ENCODE measurements around the gene PNPT1. TPM values are rescaled to one million over a fixed set of nuclear protein-coding genes. Genes with fewer than 3 reads are reported as not detected.

The PNPT1 gene
- total and polyA plus RNA-seq, 2 of the 8 experiments (the other 6 are each of a cell fraction or from before 2014, with no cell fraction given), result 8.3 to 40.2 TPM

- no peaks in the 10 kb centered on the region for H3K23me2 ChIP-seq (ENCODE audit: low read depth, low read length)
- H3K27ac ChIP-seq (ENCODE audit: low read depth, low read length), result no peak overlapping the region
- H3K36me3 ChIP-seq (ENCODE audit: control insufficient read depth in 2 of 4, insufficient read depth in 4 of 4, low read length in 3 of 4), result peaks cover 0 to 12% (median 5%) of the 10 kb centered on the region in 4 experiments; a peak in 2 of 8 replicates
- H3K79me2 ChIP-seq (ENCODE audit: control insufficient read depth in 1 of 2, insufficient read depth in 2 of 2, low read length in 2 of 2), result peaks cover 0 to 40% of the 10 kb centered on the region in 2 experiments; a peak in 2 of 4 replicates
- CTCF ChIA-PET (ENCODE audit: partially characterized antibody), result no interaction called here
- FAIRE-seq (no peak), DNase-seq (ENCODE audit: low read depth in 1 of 2, low spot score in 2 of 2) (no peak)
- H4K8ac ChIP-seq (ENCODE audit: extremely low read depth, insufficient read depth, low read length), result no peak overlapping the region
- H3K27me3 ChIP-seq (replicated peaks in 1 of 4; ENCODE audit: control insufficient read depth in 3 of 4, extremely low read depth in 1 of 4, insufficient read depth in 3 of 4, low read length in 3 of 4), result no peaks in the 10 kb centered on the region
- no peak overlapping the region for H2BK12ac ChIP-seq (ENCODE audit: low read depth, low read length)
- H3K9me3 ChIP-seq (ENCODE audit: insufficient read depth in 2 of 2, low read depth in 1 of 2, low read length in 1 of 2), result no peaks in the 10 kb centered on the region
- no peak overlapping the region for H4K91ac ChIP-seq (replicated peaks; ENCODE audit: insufficient read length, low read length)
- no peak overlapping the region for H3K4me2 ChIP-seq (ENCODE audit: insufficient read depth in 1 of 2, low read depth in 2 of 2, low read length in 2 of 2)
- no peak overlapping the region for H3K56ac ChIP-seq (replicated peaks; ENCODE audit: insufficient read length, low read depth, low read length)
- H3K4me3 ChIP-seq (ENCODE audit: extremely low read depth in 1 of 4, insufficient read depth in 2 of 4, low read depth in 3 of 4, low read length in 4 of 4), result no peak overlapping the region
- no peak overlapping the region for H3K9ac ChIP-seq (replicated peaks in 1 of 4; ENCODE audit: extremely low read depth in 1 of 4, low read depth in 3 of 4, low read length in 3 of 4)
- H3K4me1 ChIP-seq (replicated peaks in 1 of 4; ENCODE audit: control insufficient read depth in 3 of 4, insufficient read depth in 4 of 4, low read length in 3 of 4), result no peaks in the 10 kb centered on the region
- H3K18ac ChIP-seq (ENCODE audit: extremely low read depth, low read length), result no peak overlapping the region
- H2AFZ ChIP-seq (ENCODE audit: low read length), result no peak overlapping the region
- H3K79me1 ChIP-seq (ENCODE audit: low read depth, low read length), result no peaks in the 10 kb centered on the region; the same call in 1 of the 2 replicates
- H2BK15ac ChIP-seq (ENCODE audit: low read length), result no peak overlapping the region
- H4K20me1 ChIP-seq (replicated peaks in 1 of 2; ENCODE audit: control insufficient read depth in 1 of 2, insufficient read depth in 2 of 2, low read length in 2 of 2), result no peaks in the 10 kb centered on the region
- no peak overlapping the region for H2BK120ac ChIP-seq (replicated peaks; ENCODE audit: low read depth, low read length)
- H2AK5ac ChIP-seq (ENCODE audit: low read depth, low read length), result no peak overlapping the region
- no peak overlapping the region for H2BK20ac ChIP-seq (ENCODE audit: low read length)
- no peak overlapping the region for H3K14ac ChIP-seq (ENCODE audit: insufficient read length)
- WGBS, 2 experiments (ENCODE audit: extremely low coverage in 1 of 2, insufficient coverage in 1 of 2, insufficient read length in 1 of 2, insufficient replicate concordance in 2 of 2, low coverage in 1 of 2, low lambda C conversion rate in 2 of 2, missing lambda C conversion rate in 1 of 2), result 91% methylated on average over 3 of the region's 3 CpGs; no CpG with 5 or more reads in 1 of the 2 experiments
- no peak overlapping the region for H3K4ac ChIP-seq (replicated peaks; ENCODE audit: insufficient read length, low read depth, low read length)
- POLR2A ChIA-PET (ENCODE audit: partially characterized antibody), result no interaction called here
- no peak overlapping the region for H2BK5ac ChIP-seq (ENCODE audit: low read depth, low read length)
- H3K23ac ChIP-seq (ENCODE audit: insufficient read length), result no peak overlapping the region
- no peak overlapping the region for H4K5ac ChIP-seq (ENCODE audit: insufficient read length, low read depth, low read length)
- no peak for TF ChIP-seq SAP30 (IDR thresholded peaks at IDR 0.05; ENCODE audit: insufficient read depth, insufficient replicate concordance, low read length)
- no peak for TF ChIP-seq SUZ12 (IDR thresholded peaks at IDR 0.05; ENCODE audit: low read length)
- no peak for TF ChIP-seq MAFK (IDR thresholded peaks at IDR 0.05; ENCODE audit: low read depth, low read length)
- no peak for TF ChIP-seq CTCF (IDR thresholded peaks at IDR 0.05; ENCODE audit: control extremely low read depth in 1 of 3, insufficient read depth in 1 of 3, low read depth in 1 of 3, low read length in 3 of 3)
- TF ChIP-seq KDM1A (IDR thresholded peaks at IDR 0.05; ENCODE audit: borderline replicate concordance, low read length), result no peak
- TF ChIP-seq SIRT6 (IDR thresholded peaks at IDR 0.05; ENCODE audit: low read length), result no peak
- TF ChIP-seq E2F6 (IDR thresholded peaks at IDR 0.05), result no peak
- TF ChIP-seq ZNF274 (IDR thresholded peaks at IDR 0.05; ENCODE audit: borderline replicate concordance, extremely low read depth, low read length), result no peak
- TF ChIP-seq CTBP2 (IDR thresholded peaks at IDR 0.05; ENCODE audit: borderline replicate concordance, insufficient read depth, insufficient read length, low read length), result no peak
- no peak for TF ChIP-seq PHF8 (conservative IDR thresholded peaks at IDR 0.05; ENCODE audit: low read depth, low read length)
- no peak for TF ChIP-seq TEAD4 (IDR thresholded peaks at IDR 0.05; ENCODE audit: low read depth, low read length)
Observed at GRCh38 chr2:55607717-55608116, 85.9 kb downstream of the PNPT1 start.
